Psoas muscle (tissue), 8 donors: ENCODE results near the gene MED29. TPM values are rescaled to one million over a fixed set of nuclear protein-coding genes. Genes with fewer than 3 reads are reported as not detected.

Experiments
- ATAC-seq, 4 donors: fragments of 200-7000 bp; cut with Tn5 transposase; one replicate each; pipeline ENCODE4 v1.9.1; 2020; ENCODE audit warnings: moderate library complexity in 3 of 4, mild to moderate bottlenecking in 2 of 4
- DNase-seq, 2 donors: peaks; one replicate each; pipeline ENCODE4 v3.0.0-alpha.2; 2020
- H3K27ac ChIP-seq: fragments of 200-600 bp; one replicate; pipeline ENCODE4 v1.8.0; 2022
- H3K27me3 ChIP-seq, 3 donors: fragments of 200-600 bp in 1 of 3; one replicate each; pipeline versions ENCODE4 v1.6.1 to v1.8.0; 2013 to 2022; ENCODE audit warnings: low read length in 2 of 3, mild to moderate bottlenecking in 2 of 3, moderate library complexity in 1 of 3; ENCODE audit not compliant: insufficient read depth in 3 of 3
- H3K36me3 ChIP-seq, 2 donors: fragments of 200-600 bp in 1 of 2; one replicate each; pipeline versions ENCODE4 v1.6.1 to v1.8.0; 2013 to 2022; ENCODE audit warnings: low read depth in 1 of 2, mild to moderate bottlenecking in 1 of 2, moderate library complexity in 1 of 2; ENCODE audit not compliant: insufficient read depth in 1 of 2
- H3K4me1 ChIP-seq: fragments of 200-600 bp; one replicate; pipeline ENCODE4 v1.8.0; 2022
- H3K4me3 ChIP-seq: fragments of 200-600 bp; one replicate; pipeline ENCODE4 v1.8.0; 2022; ENCODE audit warnings: mild to moderate bottlenecking
- H3K9me3 ChIP-seq: fragments of 200-600 bp; one replicate; pipeline ENCODE4 v1.8.0; 2022
- CTCF ChIP-seq: fragments of 200-600 bp; IDR thresholded peaks from one replicate; pipeline ENCODE4 v1.8.0; 2022; ENCODE audit warnings: antibody characterized with exemption
- WGBS, 3 donors: extraction: QIAGEN DNeasy Blood & Tissue Kit; methylation state at CpG; one replicate each; pipeline versions ENCODE4 v1.1.6 to v1.1.7; 2013; 5-methylcytosine and 5-hydroxymethylcytosine counted together
- intact Hi-C, 2 donors: fragments of 100-400 bp; cut with DNase I; formaldehyde crosslinking; loops; one replicate each; pipeline versions ENCODE4 v1.11.0 to v1.14.2; 2022
- polyA plus RNA-seq, 3 donors: library from polyadenylated mRNA; stranded (reverse); fragments of 200-250 nt; gene quantifications; one replicate each; pipeline ENCODE4 v1.2.3, GENCODE V29; 2013
- total RNA-seq, 4 donors: library from RNA; stranded (reverse); fragmentation: NEBNext Ultra II Directional in 2 of 4; extraction: Animal tissue kit (Norgen Biotek cat#: 25700) in 2 of 4; gene quantifications; one replicate each; pipeline versions ENCODE4 v1.2.1 to v1.2.4, GENCODE V29; 2021 to 2023
- donor health status: healthy with polysubstance abuse.
- donor health status: DM: no; HTN: no; CAD: no; lungs with moderate emphysema.
- donor health status: Bipolar disorder and iron deficiency.
- donor health status: healthy.
- donor health status: DM: yes; HTN: yes; CAD: no.
- donor health status: DM: no; HTN: no; CAD: no.
- donor health status: DM: no; HTN: no; CAD: no.
- donor health status: DM: yes; HTN: yes; CAD: no.

Gene MED29
- total and polyA plus RNA-seq, 7 donors = 25.0 to 51.7 (median 29.8) TPM

- intact Hi-C loops = loop anchor here (10.0 kb wide), 1 partner anchor 87 kb away; the partner anchor contains the start of gene EID2B (in 2 of the 2)
- no peaks in the 10 kb centered on the region for H3K9me3 ChIP-seq
- peaks cover 0 to 29% of the 10 kb centered on the region in 2 donors for H3K36me3 ChIP-seq
- TF ChIP-seq CTCF = no peak
- DNase-seq (no peak), ATAC-seq (no peak)
- 67 to 82% (median 79%) methylated on average over 3 of the region's 3 CpGs for WGBS, 3 donors
- H3K4me1 ChIP-seq = peaks cover 32% of the 10 kb centered on the region
- H3K27me3 ChIP-seq = no peaks in the 10 kb centered on the region
- H3K27ac ChIP-seq = peak overlapping the region; percentile 3
- no peak overlapping the region for H3K4me3 ChIP-seq
Measured at GRCh38 chr19:39448271-39448670, 57.1 kb downstream of the MED29 start.

- no peak for TF ChIP-seq CTCF
- Histone ChIP-seq H3K27ac (no peak overlapping the region), H3K36me3 (peaks cover 0 to 38% of the 10 kb centered on the region in 2 donors), H3K27me3 (no peaks in the 10 kb centered on the region), H3K4me3 (no peak overlapping the region), H3K9me3 (no peaks in the 10 kb centered on the region), H3K4me1 (peaks cover 30% of the 10 kb centered on the region)
- DNase-seq (no peak), ATAC-seq (no peak)
- intact Hi-C loops = loop anchor here (10.0 kb wide), 1 partner anchor 86 kb away; the partner anchor contains the start of gene EID2B (in 2 of the 2)
- 75 to 85% (median 77%) methylated on average over 8 of the region's 8 CpGs for WGBS, 3 donors
Measured at GRCh38 chr19:39449116-39449797, 58.1 kb downstream of the MED29 start.

Other genes starting within 250 kb of the MED29 start
- under 1 TPM in 1 of 4 donors, not detected in 3; 0.13 TPM for gene NCCRP1, start 194.4 kb upstream of the MED29 start, total RNA-seq
- under 1 TPM in 1 of 3 donors, not detected in 2; 0.13 TPM for gene NCCRP1, start 194.4 kb upstream of the MED29 start, polyA plus RNA-seq
- gene SYCN, start 187.1 kb upstream of the MED29 start, total RNA-seq = 1 to 10 TPM in 1 of 4 donors, not detected in 3; 1.3 TPM
- not detected for gene SYCN, start 187.1 kb upstream of the MED29 start, polyA plus RNA-seq
- gene IFNL3, start 146.4 kb upstream of the MED29 start, total RNA-seq = not detected
- not detected for gene IFNL3, start 146.4 kb upstream of the MED29 start, polyA plus RNA-seq
- gene IFNL4, start 142.5 kb upstream of the MED29 start, total RNA-seq = not detected
- not detected for gene IFNL4, start 142.5 kb upstream of the MED29 start, polyA plus RNA-seq
- gene IFNL2, start 123.0 kb upstream of the MED29 start, total RNA-seq = not detected
- gene IFNL2, start 123.0 kb upstream of the MED29 start, polyA plus RNA-seq = not detected
- gene IFNL1, start 95.0 kb upstream of the MED29 start, total RNA-seq = not detected
- gene IFNL1, start 95.0 kb upstream of the MED29 start, polyA plus RNA-seq = not detected
- under 1 TPM in 3 of 4 donors, not detected in 1; 0.07 to 0.24 (median 0.08) TPM for gene LRFN1, start 70.5 kb upstream of the MED29 start, total RNA-seq
- under 1 TPM; 0.04 to 0.08 (median 0.08) TPM for gene LRFN1, start 70.5 kb upstream of the MED29 start, polyA plus RNA-seq
- 10 to 100 TPM in 2 of 4 donors, 1 to 10 TPM in 2; 7.6 to 13.0 (median 10.9) TPM for gene GMFG, start 55.3 kb upstream of the MED29 start, total RNA-seq
- gene GMFG, start 55.3 kb upstream of the MED29 start, polyA plus RNA-seq = 10 to 100 TPM in 2 of 3 donors, 1 to 10 TPM in 1; 6.3 to 15.9 (median 10.5) TPM
- 10 to 100 TPM; 34.7 to 66.4 (median 51.7) TPM for gene SAMD4B, start 49.0 kb upstream of the MED29 start, total RNA-seq
- gene SAMD4B, start 49.0 kb upstream of the MED29 start, polyA plus RNA-seq = 10 to 100 TPM; 42.0 to 97.5 (median 58.4) TPM
- gene PAF1, start 272 bp upstream of the MED29 start, total RNA-seq = 10 to 100 TPM; 33.7 to 38.0 (median 34.6) TPM
- gene PAF1, start 272 bp upstream of the MED29 start, polyA plus RNA-seq = 10 to 100 TPM; 34.1 to 58.0 (median 37.6) TPM
- gene ZFP36, start 15.5 kb downstream of the MED29 start, total RNA-seq = 100 to 1,000 TPM in 3 of 4 donors, 10 to 100 TPM in 1; 32.1 to 391 (median 184) TPM
- 100 to 1,000 TPM in 1 of 3 donors, 10 to 100 TPM in 2; 80.8 to 178 (median 83.3) TPM for gene ZFP36, start 15.5 kb downstream of the MED29 start, polyA plus RNA-seq
- gene PLEKHG2, start 21.3 kb downstream of the MED29 start, total RNA-seq = 1 to 10 TPM; 6.8 to 8.0 (median 7.4) TPM
- 1 to 10 TPM; 2.4 to 3.0 (median 2.7) TPM for gene PLEKHG2, start 21.3 kb downstream of the MED29 start, polyA plus RNA-seq
- gene RPS16, start 44.6 kb downstream of the MED29 start, total RNA-seq = 1,000 to 10,000 TPM; 1,186 to 1,958 (median 1,553) TPM
- 1,000 to 10,000 TPM; 2,324 to 3,255 (median 2,994) TPM for gene RPS16, start 44.6 kb downstream of the MED29 start, polyA plus RNA-seq
- gene SUPT5H, start 54.2 kb downstream of the MED29 start, total RNA-seq = 10 to 100 TPM; 60.7 to 88.6 (median 80.2) TPM
- gene SUPT5H, start 54.2 kb downstream of the MED29 start, polyA plus RNA-seq = 10 to 100 TPM; 63.1 to 97.1 (median 88.0) TPM
- gene TIMM50, start 89.5 kb downstream of the MED29 start, total RNA-seq = 100 to 1,000 TPM in 1 of 4 donors, 10 to 100 TPM in 3; 70.5 to 105 (median 75.7) TPM
- gene TIMM50, start 89.5 kb downstream of the MED29 start, polyA plus RNA-seq = 100 to 1,000 TPM in 1 of 3 donors, 10 to 100 TPM in 2; 86.1 to 189 (median 95.0) TPM
- under 1 TPM in 1 of 4 donors, not detected in 3; 0.14 TPM for gene DLL3, start 107.6 kb downstream of the MED29 start, total RNA-seq
- under 1 TPM in 1 of 3 donors, not detected in 2; 0.03 TPM for gene DLL3, start 107.6 kb downstream of the MED29 start, polyA plus RNA-seq
- not detected for gene SELENOV, start 123.8 kb downstream of the MED29 start, total RNA-seq
- not detected for gene SELENOV, start 123.8 kb downstream of the MED29 start, polyA plus RNA-seq
- gene EID2B, start 141.5 kb downstream of the MED29 start, total RNA-seq = 1 to 10 TPM in 3 of 4 donors, under 1 TPM in 1; 0.71 to 1.9 (median 1.7) TPM
- 1 to 10 TPM in 2 of 3 donors, under 1 TPM in 1; 0.83 to 9.0 (median 1.9) TPM for gene EID2B, start 141.5 kb downstream of the MED29 start, polyA plus RNA-seq
- 10 to 100 TPM in 3 of 4 donors, 1 to 10 TPM in 1; 7.6 to 13.2 (median 10.8) TPM for gene EID2, start 148.8 kb downstream of the MED29 start, total RNA-seq
- 10 to 100 TPM in 1 of 3 donors, 1 to 10 TPM in 2; 7.7 to 15.7 (median 9.3) TPM for gene EID2, start 148.8 kb downstream of the MED29 start, polyA plus RNA-seq
- gene LGALS13, start 211.1 kb downstream of the MED29 start, total RNA-seq = not detected
- gene LGALS13, start 211.1 kb downstream of the MED29 start, polyA plus RNA-seq = not detected